SH-SY5Y (cell line): ENCODE measurements around the gene POLR2C.

Experiments
- GATA2 ChIP-seq: IDR thresholded peaks from 2 replicates; pipeline ENCODE4 v1.6.1; 2011; ENCODE audit warnings: mild to moderate bottlenecking, low read depth, low read length
- GATA3 ChIP-seq: IDR thresholded peaks from 2 replicates; pipeline ENCODE4 v1.6.1; 2011; ENCODE audit warnings: low read depth, mild to moderate bottlenecking, low read length, moderate library complexity

GRCh38 chr16:57445510-57445909 is 17.0 kb upstream of the POLR2C start:
- no peak for TF ChIP-seq GATA3
- TF ChIP-seq GATA2: no peak
